Erythroblast (primary cell): ENCODE data around the gene PAQR5.

Experiments used
- GATA1 ChIP-seq: IDR thresholded peaks from 2 replicates; pipeline ENCODE4 v1.6.1; 2011; ENCODE audit warnings: low read depth, mild to moderate bottlenecking, control low read depth, low read length, moderate library complexity
- POLR2A ChIP-seq: IDR thresholded peaks from 2 replicates; pipeline ENCODE4 v1.6.1; 2011; ENCODE audit warnings: mild to moderate bottlenecking, low read length

DNA sequence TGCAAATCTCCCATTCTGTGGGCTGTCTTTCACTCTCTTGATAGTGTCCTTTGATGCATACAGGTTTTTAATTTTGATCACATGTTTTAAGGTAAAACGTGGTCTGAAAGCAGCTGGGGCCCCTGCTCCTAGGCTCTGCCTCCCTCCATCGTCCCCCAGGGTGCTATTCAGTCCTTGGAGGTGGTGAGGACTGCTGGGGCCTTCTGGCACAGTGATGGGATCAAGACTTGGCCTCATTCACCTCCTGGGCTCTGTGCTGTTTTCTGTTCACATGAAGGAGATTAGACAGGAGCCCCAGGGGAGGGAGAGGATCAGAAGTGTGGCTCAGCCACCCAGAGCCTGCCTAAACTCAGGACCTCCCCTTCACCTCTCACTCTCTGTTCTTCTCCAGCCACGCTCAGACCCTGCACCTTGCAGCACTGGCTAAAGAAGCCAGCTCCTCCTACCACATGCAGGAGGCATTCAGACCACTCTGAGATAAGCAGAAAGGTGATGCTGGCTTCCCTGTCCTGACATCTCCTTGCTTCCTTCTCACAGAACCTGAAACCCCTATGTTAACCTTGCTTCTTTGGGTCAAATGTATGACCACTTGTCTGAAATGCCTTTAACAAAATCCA, 43.9 kb downstream of the PAQR5 start:
- TF ChIP-seq POLR2A: no peak
- TF ChIP-seq GATA1: no peak
